A673 (cell line): ENCODE results near the gene SAMSN1.

Source experiments
- CTCF ChIP-seq: fragments of 300-800, 200-600 bp; sonication (generic); conservative IDR thresholded peaks from 2 replicates; pipeline ENCODE4 v1.5.1; 2017; ENCODE audit warnings: low read depth, mild to moderate bottlenecking, antibody characterized with exemption, low read length, moderate library complexity, mixed read lengths
- EZH2 ChIP-seq: fragments of 200-600 bp; sonication (generic); IDR thresholded peaks from 2 replicates; pipeline ENCODE4 v1.6.1; 2017; ENCODE audit warnings: borderline replicate concordance, low read depth, mild to moderate bottlenecking, mixed read lengths, antibody characterized with exemption, low read length; ENCODE audit not compliant: poor library complexity, severe bottlenecking

GRCh38 chr21:14572204-14572780, 26.2 kb upstream of the SAMSN1 start:
- no peak for TF ChIP-seq CTCF
- no peak for TF ChIP-seq EZH2
